Measurements from ENCODE around the gene PRRG2.
"Not testable (repeated sequence)": the region's sequence is repeated elsewhere in the genome, so short reads cannot be mapped to it uniquely, and the experiment has no call there.

PRRG2 gene

DNA sequence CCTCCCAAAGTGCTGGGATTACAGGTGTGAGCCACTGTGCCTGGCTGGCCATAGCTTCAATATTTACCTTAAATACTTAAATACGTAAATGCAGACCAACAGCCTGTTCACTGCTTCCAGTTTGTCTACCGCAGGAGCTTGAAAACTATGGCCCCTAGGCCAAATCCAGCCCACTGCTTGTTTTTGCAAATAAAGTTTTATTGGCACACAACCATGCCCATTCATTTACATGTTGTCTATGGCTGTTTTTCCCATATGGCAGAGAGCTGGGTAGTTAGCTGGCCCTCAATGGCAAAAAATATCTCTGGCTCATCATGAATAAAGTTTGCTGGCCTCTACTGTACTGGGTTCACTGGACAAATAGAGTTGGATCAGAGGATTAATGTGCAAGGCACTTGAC lies 21.7 kb downstream of the PRRG2 start:
- Mint-ChIP-seq H3K9me3 (no peaks in the 10 kb centered on the region), H3K27me3 (no peaks in the 10 kb centered on the region), H3K4me3 (no peak overlapping the region), H3K27ac (no peak overlapping the region), H3K4me1 (peaks cover 16% of the 10 kb centered on the region)
- DNase-seq (no peak), ATAC-seq (no peak)

DNA sequence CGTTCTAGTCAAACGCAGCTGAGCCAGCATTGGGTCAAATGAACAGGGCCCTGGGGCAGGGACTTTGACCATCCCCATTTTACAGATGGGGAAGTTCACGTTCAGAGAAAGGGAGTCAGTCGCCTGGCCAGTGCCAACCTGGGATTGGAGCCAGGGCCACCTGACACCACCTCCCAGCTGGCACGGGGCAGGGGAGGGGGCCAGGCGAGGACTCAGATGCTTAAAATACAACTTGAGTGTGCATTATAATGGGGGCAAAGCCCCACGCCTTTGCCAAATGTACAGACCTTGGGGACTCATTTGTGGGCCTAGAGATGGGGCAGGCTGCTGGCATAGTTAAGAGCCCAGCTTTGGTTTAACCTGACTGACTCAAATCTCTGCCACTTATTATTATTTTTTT lies 24.5 kb downstream of the PRRG2 start:
- ATAC-seq (no peak), DNase-seq (no peak)
- Mint-ChIP-seq H3K9me3 (no peaks in the 10 kb centered on the region), H3K4me3 (no peak overlapping the region), H3K27ac (no peak overlapping the region), H3K27me3 (no peaks in the 10 kb centered on the region), H3K4me1 (peaks cover 8% of the 10 kb centered on the region)

DNA sequence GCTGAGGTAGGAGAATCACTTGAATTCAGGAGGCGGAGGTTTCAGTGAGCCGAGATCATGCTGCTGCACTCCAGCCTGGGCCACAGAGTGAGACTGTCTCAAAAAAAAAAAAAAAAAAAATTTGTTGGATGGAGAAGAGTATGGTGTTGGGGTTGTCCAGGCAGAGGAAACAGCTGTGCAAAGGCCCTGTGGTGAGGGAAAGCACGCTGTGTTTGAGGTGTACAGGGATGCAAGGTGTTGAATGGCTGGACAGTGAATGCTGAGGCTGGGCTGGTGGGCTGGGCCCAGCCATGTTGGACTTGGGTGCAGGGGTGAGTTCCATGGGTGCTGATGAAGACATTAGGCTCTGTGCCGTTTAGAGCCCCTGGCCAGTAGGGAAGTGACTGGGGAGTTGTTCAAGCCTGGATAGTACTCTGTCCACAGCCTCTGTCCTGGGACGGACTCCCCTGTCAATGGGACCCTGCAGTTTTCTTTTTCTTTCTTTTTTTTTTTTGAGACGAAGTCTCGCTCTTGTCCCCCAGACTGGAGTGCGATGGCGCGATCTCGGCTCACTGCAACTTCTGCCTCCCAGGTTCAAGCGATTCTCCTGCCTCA lies 28.5 kb downstream of the PRRG2 start:
- Mint-ChIP-seq H3K4me1 (peaks cover 21% of the 10 kb centered on the region), H3K4me3 (no peak overlapping the region), H3K27me3 (no peaks in the 10 kb centered on the region), H3K27ac (peak overlapping the region in 1 of 2 donors; percentile 77), H3K9me3 (no peaks in the 10 kb centered on the region)
- DNase-seq (no peak), ATAC-seq (no peak)

DNA sequence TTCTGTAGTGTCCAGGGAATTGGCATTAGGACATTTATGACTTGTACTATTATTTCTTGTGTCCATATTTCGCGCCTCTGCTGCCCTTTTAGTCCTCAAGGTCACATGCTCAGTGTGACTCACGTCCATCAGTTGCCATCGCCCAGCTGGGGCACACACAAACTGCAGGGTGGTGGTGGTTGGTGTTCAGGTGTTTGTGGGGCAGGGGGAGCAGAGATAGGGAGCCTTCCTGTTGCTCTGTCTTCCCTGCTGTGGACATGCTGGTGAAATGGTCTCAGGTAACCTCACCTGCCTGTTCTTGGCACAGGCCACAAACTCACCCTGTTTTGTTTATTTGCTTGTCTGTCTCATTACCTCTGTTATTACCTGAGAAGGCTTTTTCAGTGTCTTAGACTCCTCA lies 32.3 kb downstream of the PRRG2 start:
- Mint-ChIP-seq H3K27ac (no peak overlapping the region), H3K9me3 (no peaks in the 10 kb centered on the region), H3K27me3 (no peaks in the 10 kb centered on the region), H3K4me1 (peaks cover 30% of the 10 kb centered on the region), H3K4me3 (no peak overlapping the region)
- DNase-seq (no peak), ATAC-seq (no peak)

DNA sequence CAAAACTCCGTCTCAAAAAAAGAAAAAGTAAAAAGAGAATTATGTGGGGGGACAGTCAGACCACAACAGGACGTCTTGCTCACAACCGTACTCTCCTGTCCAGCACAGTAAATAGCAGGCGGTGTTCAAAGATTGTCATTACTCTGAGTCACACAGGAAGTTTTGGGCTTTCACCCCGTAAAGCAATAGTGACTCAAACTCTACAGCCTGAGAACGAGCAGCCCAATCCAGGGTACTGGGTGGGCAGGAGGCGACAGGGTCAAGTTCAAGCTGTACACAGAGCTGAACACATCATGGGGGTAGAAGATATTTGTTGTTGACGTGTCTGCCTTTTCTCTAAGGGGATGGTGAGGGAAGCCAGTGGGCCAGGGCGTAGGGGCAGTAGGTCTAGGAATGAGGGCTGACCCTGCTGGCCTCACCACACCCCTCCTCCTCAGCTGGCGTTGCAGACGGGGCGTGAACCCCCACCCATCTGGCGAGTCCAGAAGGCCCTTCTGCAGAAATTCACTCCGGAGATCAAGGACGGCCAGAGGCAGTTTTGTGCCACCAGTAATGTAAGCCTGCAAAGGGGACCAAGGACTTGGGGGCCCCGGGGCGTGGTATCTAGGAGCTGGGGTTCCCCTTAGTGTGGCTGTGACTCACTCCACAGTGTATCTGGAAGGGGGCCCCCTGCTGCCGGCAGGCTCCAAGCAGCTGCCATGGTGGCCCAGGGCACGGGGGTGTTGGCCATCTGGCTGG lies 33.1 kb downstream of the PRRG2 start:
- Mint-ChIP-seq H3K27me3 (no peaks in the 10 kb centered on the region), H3K4me3 (peak overlapping the region; percentile 33 to 54), H3K9me3 (no peaks in the 10 kb centered on the region), H3K27ac (peak overlapping the region; percentile 83 to 89), H3K4me1 (peaks cover 30% of the 10 kb centered on the region)
- DNase-seq (peak; percentile 36 to 49), ATAC-seq (peak; percentile 89)

DNA sequence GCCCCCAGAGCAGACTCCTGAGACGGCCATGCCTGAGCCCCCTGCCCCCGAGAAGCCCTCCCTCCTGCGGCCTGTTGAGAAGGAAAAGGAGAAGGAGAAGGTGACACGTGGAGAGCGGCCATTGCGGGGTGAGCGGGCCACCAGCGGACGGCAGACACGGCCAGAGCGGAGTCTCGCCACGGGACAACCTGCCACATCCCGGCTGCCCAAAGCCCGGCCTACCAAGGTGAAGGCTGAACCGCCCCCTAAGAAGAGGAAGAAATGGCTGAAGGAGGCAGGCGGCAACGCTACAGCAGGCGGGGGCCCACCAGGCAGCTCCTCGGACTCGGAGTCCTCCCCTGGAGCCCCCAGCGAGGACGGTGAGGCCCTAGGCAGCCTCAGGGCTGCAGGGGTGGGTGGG lies 34.7 kb downstream of the PRRG2 start:
- H3K27me3 Mint-ChIP-seq, result no peaks in the 10 kb centered on the region
- DNase-seq (no peak), ATAC-seq (no peak)
- H3K4me1 Mint-ChIP-seq, result peaks cover 30% of the 10 kb centered on the region
- no peaks in the 10 kb centered on the region for H3K9me3 Mint-ChIP-seq
- no peak overlapping the region for H3K27ac Mint-ChIP-seq
- H3K4me3 Mint-ChIP-seq, result peak overlapping the region in 1 of 2 donors; percentile 31

DNA sequence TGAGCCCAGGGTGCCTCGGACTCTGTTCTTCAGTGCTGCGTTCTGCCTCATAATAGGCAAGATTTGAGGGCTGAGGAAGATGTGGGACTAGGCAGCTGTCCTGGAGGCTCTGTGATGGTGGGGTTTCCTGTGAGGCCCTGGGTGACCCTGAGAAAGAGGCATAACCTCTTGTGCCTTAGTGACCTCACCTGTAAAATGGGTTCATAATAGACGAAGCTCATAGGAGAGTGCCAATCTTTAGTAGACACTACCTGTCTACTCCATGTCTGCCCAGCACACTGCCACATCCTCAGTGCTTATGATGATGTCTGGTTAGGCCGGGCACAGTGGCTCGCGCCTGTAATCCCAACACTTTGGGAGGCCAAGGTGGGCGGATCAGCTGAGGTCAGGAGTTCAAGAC lies 35.4 kb downstream of the PRRG2 start:
- no peaks in the 10 kb centered on the region for H3K27me3 Mint-ChIP-seq
- peaks cover 30% of the 10 kb centered on the region for H3K4me1 Mint-ChIP-seq
- no peak overlapping the region for H3K27ac Mint-ChIP-seq
- ATAC-seq (no peak), DNase-seq (no peak)
- no peak overlapping the region for H3K4me3 Mint-ChIP-seq
- no peaks in the 10 kb centered on the region for H3K9me3 Mint-ChIP-seq

DNA sequence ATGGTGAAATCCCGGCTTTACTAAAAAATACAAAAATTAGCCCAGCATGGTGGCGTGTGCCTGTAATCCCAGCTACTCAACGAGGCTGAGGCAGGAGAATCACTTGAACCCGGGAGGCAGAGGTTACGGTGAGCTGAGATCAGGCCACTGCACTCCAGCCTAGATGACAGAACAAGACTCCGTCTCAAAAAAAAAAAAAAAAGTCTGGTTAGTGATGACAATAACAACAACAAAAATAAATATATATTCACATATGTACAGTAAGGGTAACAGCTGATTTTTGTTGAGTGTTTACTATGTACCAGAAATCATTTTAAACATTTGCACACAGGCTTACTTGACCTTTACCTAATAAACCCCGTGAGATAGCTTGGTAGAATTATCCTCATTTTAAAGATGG lies 35.8 kb downstream of the PRRG2 start:
- Mint-ChIP-seq H3K27me3 (no peaks in the 10 kb centered on the region), H3K27ac (no peak overlapping the region), H3K4me3 (no peak overlapping the region), H3K9me3 (no peaks in the 10 kb centered on the region), H3K4me1 (peaks cover 29% of the 10 kb centered on the region)
- no peak for DNase-seq
- ATAC-seq, result no peak

DNA sequence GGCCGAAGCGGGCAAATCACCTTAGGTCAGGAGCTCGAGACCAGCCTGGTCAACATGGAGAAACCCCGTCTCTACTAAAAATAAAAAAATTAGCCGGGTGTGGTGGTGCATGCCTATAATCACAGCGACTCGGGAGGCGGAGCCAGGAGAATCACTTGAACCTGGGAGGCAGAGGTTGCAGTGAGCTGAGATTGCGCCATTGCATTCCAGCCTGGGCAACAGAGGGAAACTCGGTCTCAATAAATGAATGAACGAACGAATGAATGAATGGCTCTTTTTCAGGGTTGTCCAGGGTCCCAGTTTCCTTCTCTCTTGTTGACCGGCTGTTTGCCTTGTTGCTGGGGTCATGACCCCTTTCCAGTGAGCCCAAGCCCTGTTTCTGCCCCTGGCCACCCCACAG lies 36.7 kb downstream of the PRRG2 start:
- H3K4me3 Mint-ChIP-seq, H3K9me3 Mint-ChIP-seq, H3K27me3 Mint-ChIP-seq, DNase-seq, ATAC-seq: not testable (repeated sequence)
- H3K27ac Mint-ChIP-seq, result peak overlapping the region in 1 of 2 donors; percentile 34
- H3K4me1 Mint-ChIP-seq, result peaks cover 23% of the 10 kb centered on the region

DNA sequence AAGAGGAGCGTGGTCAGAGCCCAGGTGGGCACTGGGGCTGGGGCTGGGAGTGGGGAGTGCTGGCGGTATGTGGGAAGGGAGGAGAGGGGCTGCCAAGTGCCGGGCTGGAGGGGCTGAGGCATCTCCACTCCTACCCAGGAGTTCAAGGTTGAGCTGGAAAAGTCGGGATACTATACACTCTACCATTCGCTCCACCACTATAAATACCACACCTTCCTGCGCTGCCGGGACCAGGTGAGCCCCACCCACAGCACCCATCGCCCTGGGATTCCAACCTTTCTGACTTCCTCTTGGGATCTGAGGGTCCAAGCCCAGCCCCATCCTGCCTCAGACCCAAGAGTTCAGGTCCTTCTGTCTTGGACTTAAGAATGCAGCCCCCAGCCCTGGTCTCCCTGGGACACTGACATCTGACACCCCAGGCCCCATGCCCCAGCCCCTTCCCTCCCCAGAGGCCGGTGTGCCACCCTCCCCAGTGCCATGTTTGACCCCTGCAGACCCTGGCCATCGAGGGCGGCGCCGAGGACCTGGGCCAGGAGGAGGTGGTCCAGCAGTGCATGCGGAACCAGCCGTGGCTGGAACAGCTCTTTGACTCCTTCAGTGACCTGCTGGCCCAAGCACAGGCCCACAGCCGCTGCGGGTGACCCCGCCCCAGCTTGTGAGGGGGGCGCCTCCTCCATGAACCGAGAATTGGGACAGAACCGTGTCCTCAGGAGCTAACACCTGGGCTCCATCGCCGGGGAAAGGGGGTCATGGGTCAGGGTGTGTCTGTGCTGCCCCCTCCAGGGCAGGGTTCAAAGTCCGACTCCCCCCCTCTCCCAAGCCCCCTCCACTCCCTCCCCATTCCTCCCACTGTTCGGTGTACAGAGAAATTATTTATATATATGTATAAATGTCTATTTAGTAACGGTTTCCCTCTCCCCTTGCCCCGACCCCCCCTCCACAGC lies 44.1 kb downstream of the PRRG2 start:
- peak; percentile 44 for ATAC-seq
- no peak for DNase-seq
- H3K27me3 Mint-ChIP-seq, result no peaks in the 10 kb centered on the region
- no peaks in the 10 kb centered on the region for H3K4me1 Mint-ChIP-seq
- peak overlapping the region in 1 of 2 donors; percentile 57 for H3K27ac Mint-ChIP-seq
- no peaks in the 10 kb centered on the region for H3K9me3 Mint-ChIP-seq
- H3K4me3 Mint-ChIP-seq, result no peak overlapping the region

DNA sequence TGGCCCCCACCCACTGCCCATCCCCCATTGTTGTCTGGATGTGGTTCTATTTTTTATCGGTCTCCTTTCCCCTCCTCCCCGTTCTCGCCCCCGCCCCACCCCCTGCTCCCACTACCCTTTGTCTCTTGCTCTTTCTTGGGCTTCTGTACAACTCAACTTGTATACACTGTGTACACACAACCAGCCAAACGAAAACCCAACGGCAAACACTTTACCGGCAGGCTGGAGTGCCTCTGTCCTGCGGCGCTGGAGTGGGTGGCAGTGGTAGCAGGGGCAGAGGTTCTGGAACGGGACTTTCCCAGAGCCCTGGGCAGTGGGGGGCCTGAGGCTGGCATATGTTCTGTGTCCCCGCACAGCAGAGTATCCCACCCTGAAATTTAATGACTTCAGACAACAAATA lies 45.1 kb downstream of the PRRG2 start:
- DNase-seq (no peak), ATAC-seq (no peak)
- Mint-ChIP-seq H3K9me3 (no peaks in the 10 kb centered on the region), H3K27me3 (no peaks in the 10 kb centered on the region), H3K4me1 (no peaks in the 10 kb centered on the region), H3K27ac (no peak overlapping the region), H3K4me3 (no peak overlapping the region)

DNA sequence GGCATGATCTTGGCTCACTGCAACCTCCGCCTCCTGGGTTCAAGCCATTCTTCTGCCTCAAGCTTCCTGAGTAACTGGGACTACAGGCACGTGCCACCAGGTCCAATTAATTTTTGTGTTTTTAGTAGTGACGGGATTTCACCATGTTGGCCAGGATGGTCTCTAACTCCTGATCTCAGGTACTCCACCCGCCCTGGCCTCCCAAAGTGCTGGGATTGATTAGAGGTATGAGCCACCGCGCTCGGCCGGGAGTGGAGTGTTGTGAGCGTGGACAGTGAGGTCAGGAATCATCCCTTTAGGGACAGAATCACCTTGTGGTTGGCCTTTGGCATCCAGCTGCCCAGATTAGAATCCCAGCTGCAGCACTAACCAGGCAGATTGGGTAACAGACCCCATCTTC lies 48.5 kb downstream of the PRRG2 start:
- Mint-ChIP-seq H3K9me3 (no peaks in the 10 kb centered on the region), H3K4me1 (no peaks in the 10 kb centered on the region), H3K4me3 (no peak overlapping the region), H3K27ac (no peak overlapping the region), H3K27me3 (no peaks in the 10 kb centered on the region)
- DNase-seq (no peak), ATAC-seq (no peak)

DNA sequence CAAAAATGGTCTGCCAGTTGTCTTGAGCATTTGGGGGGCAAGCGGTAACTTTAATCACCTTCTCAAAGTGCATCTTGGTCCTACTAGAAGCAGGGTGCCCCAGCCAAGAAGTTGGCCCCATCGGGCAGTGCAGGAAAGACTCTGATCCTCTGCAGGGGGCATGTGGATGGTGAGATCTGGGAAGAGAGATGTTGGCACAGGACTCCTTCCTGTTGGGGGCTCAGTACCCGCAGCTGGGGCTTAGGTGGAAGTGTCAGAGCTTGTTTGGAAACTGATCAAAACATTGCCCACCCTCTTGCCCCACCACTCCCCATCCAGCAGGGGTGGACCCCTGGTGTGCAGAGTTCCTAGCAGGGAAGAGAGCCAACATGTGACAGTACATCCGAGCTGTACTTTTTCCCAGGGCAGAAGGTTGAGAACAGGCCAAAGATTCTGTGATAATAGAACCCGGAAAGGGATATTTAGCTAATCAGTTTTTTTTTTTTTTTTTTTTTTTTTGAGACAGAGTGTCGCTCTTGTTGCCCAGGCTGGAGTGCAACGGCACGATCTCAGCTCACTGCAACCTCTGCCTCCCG lies 50.0 kb downstream of the PRRG2 start:
- Mint-ChIP-seq H3K4me1 (no peaks in the 10 kb centered on the region), H3K27me3 (no peaks in the 10 kb centered on the region), H3K9me3 (no peaks in the 10 kb centered on the region), H3K4me3 (no peak overlapping the region), H3K27ac (peak overlapping the region in 1 of 2 donors; percentile 90)
- no peak for DNase-seq
- no peak for ATAC-seq

DNA sequence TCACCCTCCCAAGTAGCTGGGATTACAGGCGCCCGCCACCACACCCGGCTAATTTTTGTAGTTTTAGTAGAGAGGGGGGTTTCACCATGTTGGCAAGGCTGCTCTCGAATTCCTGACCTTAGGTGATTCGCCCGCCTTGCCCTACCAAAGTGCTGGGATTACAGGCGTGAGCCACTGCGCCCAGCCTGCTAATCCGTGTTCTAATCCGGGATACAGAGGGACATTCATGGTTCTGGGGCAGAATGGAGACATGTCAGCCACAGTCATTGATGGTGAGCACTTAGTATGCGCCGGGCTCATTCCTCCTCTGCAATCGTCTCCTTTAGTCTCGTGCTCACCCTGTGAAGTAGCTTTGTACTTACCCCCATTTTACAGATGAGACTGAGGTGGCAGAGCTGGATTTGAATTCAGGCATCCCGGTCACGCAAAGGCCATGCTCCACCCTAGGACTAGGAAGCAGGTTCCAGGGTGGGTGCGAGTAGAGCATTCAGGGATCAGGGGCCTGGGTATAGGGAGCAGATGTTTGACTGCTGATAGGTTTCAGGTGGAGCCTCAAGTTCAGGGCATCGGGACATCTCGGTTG lies 50.6 kb downstream of the PRRG2 start:
- Mint-ChIP-seq H3K27me3 (no peaks in the 10 kb centered on the region), H3K4me3 (no peak overlapping the region), H3K4me1 (no peaks in the 10 kb centered on the region), H3K9me3 (no peaks in the 10 kb centered on the region), H3K27ac (no peak overlapping the region)
- DNase-seq (no peak), ATAC-seq (no peak)

DNA sequence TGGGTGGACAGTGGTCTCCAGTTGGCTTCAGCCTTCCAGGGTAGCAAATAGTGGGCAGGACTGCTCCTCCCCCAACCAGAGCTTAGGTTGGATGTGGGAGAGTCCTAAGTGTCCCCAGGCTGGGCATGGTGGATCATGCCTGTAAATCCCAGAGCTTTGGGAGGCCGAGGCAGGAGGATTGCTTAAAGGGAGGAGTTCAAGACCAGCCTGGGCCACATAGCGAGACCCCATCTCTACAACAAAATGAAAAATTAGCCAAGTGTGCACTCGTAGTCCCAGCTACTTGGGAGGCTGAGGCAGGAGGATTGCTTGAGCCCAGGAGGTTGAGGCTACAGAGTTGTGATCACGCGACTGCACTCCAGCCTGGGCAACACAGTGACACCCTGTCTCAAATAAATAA lies 51.5 kb downstream of the PRRG2 start:
- ATAC-seq (no peak), DNase-seq (no peak)
- no peak overlapping the region for H3K27ac Mint-ChIP-seq
- H3K27me3 Mint-ChIP-seq, result no peaks in the 10 kb centered on the region
- peaks cover 3% of the 10 kb centered on the region for H3K4me1 Mint-ChIP-seq
- H3K4me3 Mint-ChIP-seq, result no peak overlapping the region
- H3K9me3 Mint-ChIP-seq, result no peaks in the 10 kb centered on the region

Data from stimulated activated naive CD8-positive, alpha-beta T cell treated with anti-CD3 and anti-CD28 coated beads, Interleukin-15, amount 100 ng/mL, for 72 hours (primary cell).